ENCODE measurements around the gene DDX42. TPM values are rescaled to one million over a fixed set of nuclear protein-coding genes. Genes with fewer than 3 reads are reported as not detected.

DDX42 gene
- total and polyA plus RNA-seq, 9 of the 15 experiments (the other 6 are each of a cell fraction or from before 2014, with no cell fraction given) = 16.5 to 149 (median 87.6) TPM

DNA sequence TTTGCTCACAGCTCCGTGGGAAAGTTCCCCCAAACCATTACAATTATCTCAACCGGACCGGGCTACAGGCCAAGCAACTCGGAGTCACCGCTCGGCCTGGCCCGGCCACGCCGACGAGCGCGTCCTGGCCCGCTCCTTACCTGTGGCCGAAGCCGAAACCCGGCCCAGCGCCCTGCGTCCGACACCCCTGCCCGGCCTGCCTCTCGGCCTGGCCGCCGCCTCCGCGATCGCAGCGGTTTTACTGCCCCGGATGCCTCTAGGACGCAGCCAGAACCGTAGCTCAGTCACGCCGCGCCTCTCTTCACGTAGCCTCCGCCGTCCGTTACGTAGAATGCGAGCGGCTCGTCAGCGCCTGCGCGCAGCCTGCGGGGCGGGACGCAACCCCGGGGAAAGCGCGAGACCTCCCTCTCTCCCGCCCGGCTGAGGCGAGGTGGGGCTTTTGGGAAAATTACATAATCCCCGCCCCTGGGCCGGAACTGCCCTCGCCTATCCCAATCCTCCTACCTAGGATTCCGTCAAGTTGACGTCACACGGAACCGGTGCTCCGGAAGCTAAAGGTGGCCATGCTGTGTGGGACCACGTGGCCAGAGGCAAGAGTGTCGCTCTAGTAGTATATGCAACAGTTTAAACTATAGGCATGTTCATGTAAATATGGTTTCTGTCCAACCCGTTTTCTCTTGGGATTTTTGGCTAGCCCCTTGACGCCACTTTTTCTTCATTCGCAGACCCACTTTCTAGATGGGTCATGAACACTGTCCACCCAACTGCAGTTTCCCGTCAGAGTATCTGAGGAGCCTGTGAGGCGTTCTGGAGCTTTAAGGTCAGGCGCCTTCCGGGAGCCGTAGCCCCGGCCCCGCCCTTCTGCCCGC, 464 bp upstream of the DDX42 start, which contains the start of gene CCDC47 (continued):
- TF ChIP-seq, protein P1, sequence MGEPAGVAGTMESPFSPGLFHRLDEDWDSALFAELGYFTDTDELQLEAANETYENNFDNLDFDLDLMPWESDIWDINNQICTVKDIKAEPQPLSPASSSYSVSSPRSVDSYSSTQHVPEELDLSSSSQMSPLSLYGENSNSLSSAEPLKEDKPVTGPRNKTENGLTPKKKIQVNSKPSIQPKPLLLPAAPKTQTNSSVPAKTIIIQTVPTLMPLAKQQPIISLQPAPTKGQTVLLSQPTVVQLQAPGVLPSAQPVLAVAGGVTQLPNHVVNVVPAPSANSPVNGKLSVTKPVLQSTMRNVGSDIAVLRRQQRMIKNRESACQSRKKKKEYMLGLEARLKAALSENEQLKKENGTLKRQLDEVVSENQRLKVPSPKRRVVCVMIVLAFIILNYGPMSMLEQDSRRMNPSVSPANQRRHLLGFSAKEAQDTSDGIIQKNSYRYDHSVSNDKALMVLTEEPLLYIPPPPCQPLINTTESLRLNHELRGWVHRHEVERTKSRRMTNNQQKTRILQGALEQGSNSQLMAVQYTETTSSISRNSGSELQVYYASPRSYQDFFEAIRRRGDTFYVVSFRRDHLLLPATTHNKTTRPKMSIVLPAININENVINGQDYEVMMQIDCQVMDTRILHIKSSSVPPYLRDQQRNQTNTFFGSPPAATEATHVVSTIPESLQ (CRISPR knock-in tag; IDR thresholded peaks at IDR 0.05) = peak; percentile 77; the same call in 1 of the 2 replicates
- TF ChIP-seq, protein P2, sequence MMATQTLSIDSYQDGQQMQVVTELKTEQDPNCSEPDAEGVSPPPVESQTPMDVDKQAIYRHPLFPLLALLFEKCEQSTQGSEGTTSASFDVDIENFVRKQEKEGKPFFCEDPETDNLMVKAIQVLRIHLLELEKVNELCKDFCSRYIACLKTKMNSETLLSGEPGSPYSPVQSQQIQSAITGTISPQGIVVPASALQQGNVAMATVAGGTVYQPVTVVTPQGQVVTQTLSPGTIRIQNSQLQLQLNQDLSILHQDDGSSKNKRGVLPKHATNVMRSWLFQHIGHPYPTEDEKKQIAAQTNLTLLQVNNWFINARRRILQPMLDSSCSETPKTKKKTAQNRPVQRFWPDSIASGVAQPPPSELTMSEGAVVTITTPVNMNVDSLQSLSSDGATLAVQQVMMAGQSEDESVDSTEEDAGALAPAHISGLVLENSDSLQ (IDR thresholded peaks at IDR 0.05) = peak; percentile 75
- TF ChIP-seq NBN (IDR thresholded peaks at IDR 0.05; ENCODE audit: low read depth) (peak; percentile 95), ETS2 (tag; IDR thresholded peaks at IDR 0.05; ENCODE audit: borderline replicate concordance, poor library complexity, severe bottlenecking) (no peak), NCOR1 (IDR thresholded peaks at IDR 0.05) (peak; percentile 64), NFYB (IDR thresholded peaks at IDR 0.05; ENCODE audit: extremely low read depth, insufficient read length) (no peak), ETV1 (tag; conservative IDR thresholded peaks at IDR 0.05; ENCODE audit: low read depth) (peak; percentile 96), FOSL1 (tag; conservative IDR thresholded peaks at IDR 0.05) (peak; percentile 44; the same call in 1 of the 2 replicates), ZNF124 (CRISPR knock-in tag; IDR thresholded peaks at IDR 0.05) (no peak), ZNF707 (CRISPR knock-in tag; conservative IDR thresholded peaks at IDR 0.05) (no peak), IFI16 (CRISPR knock-in tag; IDR thresholded peaks at IDR 0.05) (no peak), DACH1 (IDR thresholded peaks at IDR 0.05; ENCODE audit: partially characterized antibody) (no peak), HMGN3 (IDR thresholded peaks at IDR 0.05; ENCODE audit: borderline replicate concordance, extremely low read depth, insufficient read length, low read depth, low read length) (peak; percentile 90), MIER1 (IDR thresholded peaks at IDR 0.05; ENCODE audit: low read depth) (no peak), ZFX (CRISPR knock-in tag; IDR thresholded peaks at IDR 0.05) (peak; percentile 97), SIRT6 (IDR thresholded peaks at IDR 0.05; ENCODE audit: low read depth, low read length) (no peak), PCBP2 (IDR thresholded peaks at IDR 0.05; ENCODE audit: low read depth, low read length, poor library complexity, severe bottlenecking) (no peak)
- TF ChIP-seq, protein P3, sequence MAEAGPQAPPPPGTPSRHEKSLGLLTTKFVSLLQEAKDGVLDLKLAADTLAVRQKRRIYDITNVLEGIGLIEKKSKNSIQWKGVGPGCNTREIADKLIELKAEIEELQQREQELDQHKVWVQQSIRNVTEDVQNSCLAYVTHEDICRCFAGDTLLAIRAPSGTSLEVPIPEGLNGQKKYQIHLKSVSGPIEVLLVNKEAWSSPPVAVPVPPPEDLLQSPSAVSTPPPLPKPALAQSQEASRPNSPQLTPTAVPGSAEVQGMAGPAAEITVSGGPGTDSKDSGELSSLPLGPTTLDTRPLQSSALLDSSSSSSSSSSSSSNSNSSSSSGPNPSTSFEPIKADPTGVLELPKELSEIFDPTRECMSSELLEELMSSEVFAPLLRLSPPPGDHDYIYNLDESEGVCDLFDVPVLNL (CRISPR knock-in tag; IDR thresholded peaks at IDR 0.05; ENCODE audit: low read depth) = 0 out of 2 replicates have a peak, but pooled peaks have one; percentile 27
- TF ChIP-seq, protein P4, sequence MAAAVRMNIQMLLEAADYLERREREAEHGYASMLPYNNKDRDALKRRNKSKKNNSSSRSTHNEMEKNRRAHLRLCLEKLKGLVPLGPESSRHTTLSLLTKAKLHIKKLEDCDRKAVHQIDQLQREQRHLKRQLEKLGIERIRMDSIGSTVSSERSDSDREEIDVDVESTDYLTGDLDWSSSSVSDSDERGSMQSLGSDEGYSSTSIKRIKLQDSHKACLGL (CRISPR knock-in tag; IDR thresholded peaks at IDR 0.05; ENCODE audit: borderline replicate concordance, poor library complexity, severe bottlenecking) = peak; percentile 97
- TF ChIP-seq, protein P5, sequence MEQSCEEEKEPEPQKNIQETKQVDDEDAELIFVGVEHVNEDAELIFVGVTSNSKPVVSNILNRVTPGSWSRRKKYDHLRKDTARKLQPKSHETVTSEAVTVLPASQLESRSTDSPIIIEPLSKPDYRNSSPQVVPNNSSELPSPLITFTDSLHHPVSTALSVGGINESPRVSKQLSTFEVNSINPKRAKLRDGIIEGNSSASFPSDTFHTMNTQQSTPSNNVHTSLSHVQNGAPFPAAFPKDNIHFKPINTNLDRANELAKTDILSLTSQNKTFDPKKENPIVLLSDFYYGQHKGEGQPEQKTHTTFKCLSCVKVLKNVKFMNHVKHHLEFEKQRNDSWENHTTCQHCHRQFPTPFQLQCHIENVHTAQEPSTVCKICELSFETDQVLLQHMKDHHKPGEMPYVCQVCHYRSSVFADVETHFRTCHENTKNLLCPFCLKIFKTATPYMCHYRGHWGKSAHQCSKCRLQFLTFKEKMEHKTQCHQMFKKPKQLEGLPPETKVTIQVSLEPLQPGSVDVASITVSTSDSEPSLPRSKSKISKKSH (CRISPR knock-in tag; IDR thresholded peaks at IDR 0.05) = no peak
